NOMO-1 treated with dmso at 0.1 percent for 144 hours (cell line): ENCODE data around the gene ZNF280A.
A peak's percentile ranks its signal among the peaks of the same experiment; 100 is the strongest.
"Not testable (repeated sequence)": the region's sequence is repeated elsewhere in the genome, so short reads cannot be mapped to it uniquely, and the experiment has no call there.

Experiments used
- DNase-seq: peaks from one replicate; lab custom pipeline; 2025; ENCODE audit not compliant: unreplicated experiment; lab: John Stamatoyannopoulos, UW

The ZNF280A gene

DNA sequence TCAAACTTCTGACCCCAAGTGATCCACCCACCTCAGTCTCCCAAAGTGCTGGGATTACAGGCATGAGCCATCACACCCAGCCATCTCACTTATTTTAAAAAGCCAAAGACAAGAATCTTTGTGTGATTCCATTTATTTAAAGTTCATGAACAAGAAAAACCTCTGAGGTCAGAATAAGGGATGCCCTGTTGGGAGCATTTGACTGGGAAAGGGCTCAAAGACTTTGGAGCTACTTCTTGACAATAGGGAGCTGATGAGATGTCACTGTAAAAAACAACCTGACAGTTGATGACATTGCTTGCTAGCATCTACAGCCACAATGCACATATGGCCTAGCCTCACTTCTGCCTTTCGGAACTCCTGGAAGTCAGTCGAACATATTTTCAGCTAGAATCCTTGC lies 6.5 kb downstream of the ZNF280A start:
- DNase-seq = no peak

DNA sequence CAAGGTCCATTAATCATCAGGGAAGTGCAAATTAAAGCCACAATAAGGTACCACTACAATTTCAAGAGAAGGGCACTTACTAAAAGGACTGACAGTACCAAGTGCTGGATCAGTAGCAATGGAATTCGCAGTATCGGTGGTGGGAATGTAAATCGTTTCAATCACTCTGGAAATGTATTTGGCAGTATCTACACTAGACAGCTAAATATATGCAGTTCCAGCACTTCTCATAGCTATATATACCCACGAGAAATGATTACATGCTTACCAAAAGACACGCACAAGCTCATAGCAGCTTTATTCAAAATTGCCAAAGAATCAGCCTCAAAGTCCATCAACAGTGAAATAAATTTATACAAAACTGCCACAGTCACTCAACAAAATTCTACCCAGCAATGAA lies 7.1 kb downstream of the ZNF280A start:
- DNase-seq = no peak

DNA sequence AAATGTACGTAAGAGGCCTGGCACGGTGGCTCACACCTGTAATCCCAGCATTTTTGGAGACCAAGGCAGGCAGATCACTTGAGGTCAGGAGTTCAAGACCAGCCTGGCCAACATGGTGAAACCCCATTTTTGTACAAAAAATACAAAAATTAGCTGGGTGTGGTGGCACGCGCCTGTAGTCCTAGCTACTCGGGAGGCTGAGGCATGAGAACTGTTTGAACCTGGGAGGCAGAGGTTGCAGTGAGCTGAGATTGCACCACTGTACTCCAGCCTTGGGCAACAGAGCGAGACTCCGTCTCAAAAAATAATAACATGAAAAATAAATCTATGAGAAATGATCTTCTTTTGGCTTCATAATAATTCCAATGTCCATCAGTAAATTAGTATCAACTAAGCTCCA lies 9.2 kb downstream of the ZNF280A start:
- not testable (repeated sequence) for DNase-seq

DNA sequence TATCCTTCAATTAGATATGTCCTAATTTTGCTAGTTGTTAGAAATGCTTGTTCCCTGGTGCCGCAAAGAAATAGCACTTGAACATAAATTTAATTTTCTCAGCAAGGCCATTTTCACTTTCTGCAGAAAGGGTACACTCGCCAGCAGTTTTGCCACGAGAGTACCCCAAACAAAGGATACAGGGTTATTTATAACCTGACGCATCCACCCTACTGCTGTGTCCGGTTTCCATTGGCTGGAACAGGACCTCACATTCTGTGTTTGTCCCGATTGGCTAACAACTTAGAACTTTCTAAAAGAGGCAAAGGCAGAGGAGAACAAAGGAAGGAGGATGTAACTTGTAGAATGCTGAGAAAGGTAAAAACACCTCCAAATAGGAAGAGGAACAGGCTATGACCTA lies 10.2 kb downstream of the ZNF280A start:
- DNase-seq = not testable (repeated sequence)

DNA sequence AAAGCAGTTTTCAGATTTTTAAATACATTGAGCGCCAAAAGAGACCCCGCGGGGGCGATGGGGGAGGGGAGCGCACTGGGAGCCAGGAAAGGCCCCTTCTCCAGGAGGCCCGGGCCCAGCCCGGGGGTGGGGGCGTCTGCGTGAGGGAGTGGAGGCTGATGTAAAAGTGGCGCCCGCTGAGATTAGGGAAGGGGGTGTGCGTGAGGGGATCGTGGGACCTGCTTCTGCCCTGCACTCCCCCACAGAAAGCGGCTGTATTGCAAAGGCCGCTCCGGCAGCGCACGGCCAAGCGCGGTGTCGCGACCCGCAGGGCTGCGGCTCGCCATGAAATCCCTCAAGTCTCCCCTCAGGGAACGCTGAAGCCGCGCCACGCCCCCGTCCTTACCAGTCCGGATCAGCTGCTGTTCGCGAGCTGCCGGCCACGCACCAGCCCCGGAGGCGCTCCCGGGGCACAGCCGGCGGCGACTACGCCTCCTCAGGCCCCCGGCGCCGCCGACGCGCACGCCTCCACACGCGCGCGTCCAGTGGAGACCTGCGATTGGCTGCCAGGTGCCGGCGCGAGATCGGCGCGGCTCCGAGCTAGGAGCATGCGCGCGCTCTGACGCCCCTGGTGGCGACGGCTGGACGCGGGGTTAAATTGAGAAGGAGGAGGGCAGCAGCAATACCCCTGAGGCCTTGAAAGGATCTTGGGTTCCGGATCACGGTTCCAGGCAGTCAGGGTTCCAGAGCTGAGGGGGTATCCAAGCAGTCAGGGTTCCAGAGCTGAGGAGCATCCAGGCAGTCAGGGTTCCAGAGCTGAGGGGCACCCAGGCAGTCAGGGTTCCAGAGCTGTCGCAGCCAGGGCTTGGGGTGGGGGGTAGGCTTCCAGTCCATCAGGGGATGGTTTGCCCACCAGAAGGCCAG lies 11.5 kb downstream of the ZNF280A start, which contains the start of gene ZNF280B:
Gene ZNF280B (minus strand): TSS at position 469 of the 903 bp plus-strand sequence. CDS start 19,344 bp downstream, outside the sequence.
- peak; percentile 73 for DNase-seq

DNA sequence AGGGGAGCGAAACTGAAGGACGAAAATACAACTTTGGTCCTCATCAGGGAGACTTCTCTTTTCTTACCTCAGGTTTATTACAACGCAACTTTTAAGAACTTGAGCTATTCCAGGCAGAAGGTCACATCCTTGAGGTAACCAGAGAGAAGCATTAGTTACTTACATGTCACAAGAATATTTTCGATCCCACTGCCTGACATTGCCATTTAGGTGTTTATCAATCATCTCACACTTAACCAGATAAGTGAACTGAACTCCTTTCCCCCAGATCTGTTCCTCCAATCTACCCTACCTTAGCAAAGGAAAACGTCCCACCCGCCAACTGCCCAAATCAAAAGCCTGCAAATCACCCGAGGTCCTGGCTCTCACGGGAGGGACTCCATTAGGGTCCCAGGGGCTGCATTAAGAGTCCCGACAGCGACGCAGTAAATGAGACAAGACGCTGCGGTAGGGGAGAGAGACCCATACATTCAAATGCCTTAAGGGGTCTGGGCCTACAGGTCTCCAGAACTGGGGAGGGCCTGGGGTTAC lies 12.3 kb downstream of the ZNF280A start:
- no peak for DNase-seq

DNA sequence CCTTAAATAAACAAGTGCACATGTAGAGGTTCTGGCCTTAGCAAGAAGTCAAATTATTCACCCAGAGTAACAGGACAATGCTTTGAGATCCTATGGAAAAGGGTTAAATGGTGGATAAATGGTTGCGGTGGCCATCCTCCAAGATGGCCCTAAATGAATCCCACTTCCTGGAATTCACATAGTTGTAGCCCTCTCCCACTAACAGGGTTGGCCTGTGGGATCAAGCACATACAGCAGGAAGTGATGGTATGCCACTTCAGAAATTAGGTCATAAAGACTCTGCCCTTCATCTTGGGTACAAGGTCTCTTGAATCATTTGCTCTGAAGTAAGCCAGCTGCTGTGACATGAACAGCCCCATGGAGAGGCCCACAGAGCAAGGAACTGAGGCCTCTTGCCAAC lies 13.3 kb downstream of the ZNF280A start:
- no peak for DNase-seq

DNA sequence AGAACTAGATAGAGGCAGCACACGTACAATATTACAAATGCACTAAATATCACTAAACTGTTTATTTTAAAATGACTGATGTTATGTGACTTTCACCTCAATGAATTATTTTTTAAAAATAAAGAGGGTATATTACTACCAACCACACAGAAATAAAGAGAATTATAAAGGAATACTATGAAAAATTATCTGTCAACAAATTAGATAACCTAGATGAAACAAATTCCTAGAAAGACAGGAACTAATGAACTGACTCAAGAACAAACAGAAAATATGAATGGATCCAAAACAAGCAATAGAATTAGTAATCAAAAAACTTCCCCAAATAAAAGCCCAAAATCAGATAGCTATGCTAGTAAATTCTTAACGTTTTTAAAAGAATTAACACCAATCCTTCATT lies 21.8 kb downstream of the ZNF280A start:
- DNase-seq = no peak

DNA sequence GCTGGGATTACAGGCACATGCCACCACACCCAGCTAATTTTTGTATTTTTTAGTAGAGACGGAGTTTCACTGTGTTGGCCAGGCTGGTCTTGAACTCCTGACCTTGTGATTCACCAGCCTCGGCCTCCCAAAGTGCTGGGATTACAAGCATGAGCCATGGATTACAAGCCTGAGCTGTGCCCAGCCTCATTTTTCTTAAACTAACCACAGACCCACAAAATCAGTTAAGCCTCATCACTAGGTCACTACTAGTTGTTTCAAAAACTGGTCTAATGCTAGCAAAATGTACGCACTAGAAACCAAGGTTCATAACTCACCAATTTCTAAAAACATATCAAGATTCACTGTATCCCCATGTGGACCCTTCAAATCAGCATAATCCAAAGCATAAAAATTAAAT lies 28.5 kb downstream of the ZNF280A start:
- DNase-seq = not testable (repeated sequence)

DNA sequence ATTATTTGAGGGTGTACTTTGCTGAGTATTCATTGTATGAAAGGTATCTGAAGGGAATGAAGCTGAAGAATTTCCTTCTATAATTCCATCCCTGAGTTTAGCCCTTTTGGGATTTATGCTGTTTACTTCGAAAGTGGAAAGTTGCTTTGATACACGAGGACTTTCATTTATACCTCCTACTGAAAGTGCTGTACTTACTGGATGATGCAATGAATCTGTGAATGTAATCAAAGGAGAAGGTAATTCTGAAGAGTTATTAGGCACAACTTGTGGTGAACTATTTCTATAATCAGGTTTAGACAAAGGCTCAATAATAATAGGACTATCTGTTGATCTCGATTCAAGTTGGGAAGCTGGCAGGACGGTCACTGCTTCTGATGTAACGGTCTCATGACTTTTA lies 31.3 kb downstream of the ZNF280A start:
- DNase-seq = no peak

DNA sequence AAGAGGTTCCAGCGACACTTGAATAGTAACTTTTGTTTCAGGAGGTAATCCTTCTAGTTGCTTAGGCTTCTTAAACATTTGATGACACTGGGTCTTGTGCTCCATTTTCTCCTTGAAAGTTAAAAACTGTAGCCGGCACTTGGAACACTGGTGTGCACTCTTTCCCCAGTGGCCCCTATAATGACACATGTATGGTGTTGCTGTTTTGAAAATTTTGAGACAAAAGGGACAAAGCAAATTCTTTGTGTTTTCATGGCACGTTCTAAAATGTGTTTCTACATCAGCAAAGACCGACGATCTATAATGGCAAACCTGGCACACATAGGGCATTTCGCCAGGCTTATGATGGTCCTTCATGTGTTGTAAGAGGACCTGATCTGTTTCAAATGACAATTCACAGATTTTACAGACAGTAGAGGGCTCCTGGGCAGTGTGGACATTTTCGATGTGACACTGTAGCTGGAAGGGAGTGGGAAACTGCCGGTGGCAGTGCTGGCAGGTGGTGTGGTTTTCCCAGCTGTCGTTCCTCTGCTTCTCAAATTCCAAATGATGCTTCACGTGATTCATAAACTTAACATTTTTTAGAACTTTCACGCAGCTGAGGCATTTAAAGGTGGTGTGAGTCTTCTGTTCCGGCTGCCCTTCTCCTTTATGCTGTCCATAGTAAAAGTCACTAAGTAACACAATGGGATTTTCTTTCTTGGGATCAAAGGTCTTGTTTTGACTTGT lies 32.0 kb downstream of the ZNF280A start:
- no peak for DNase-seq

DNA sequence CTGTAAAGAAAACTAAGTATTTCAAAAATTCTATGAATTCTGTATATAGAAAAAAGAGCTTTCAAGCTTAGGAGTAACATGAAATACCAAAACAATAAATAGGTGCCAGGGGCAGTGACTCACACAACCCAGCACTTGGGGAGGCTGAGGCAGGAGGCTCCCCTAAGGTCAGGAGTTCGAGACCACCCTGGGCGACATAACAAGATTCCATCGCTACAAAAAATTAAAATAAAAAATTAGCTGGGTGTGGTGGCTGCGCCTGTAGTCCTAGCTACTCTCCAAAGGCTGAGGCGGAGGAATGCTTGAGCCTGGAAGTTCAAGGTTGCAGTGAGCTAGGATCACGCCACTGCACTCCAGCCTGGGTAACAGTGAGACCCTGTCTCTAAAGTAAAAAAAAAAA lies 33.0 kb downstream of the ZNF280A start:
- DNase-seq = no peak

DNA sequence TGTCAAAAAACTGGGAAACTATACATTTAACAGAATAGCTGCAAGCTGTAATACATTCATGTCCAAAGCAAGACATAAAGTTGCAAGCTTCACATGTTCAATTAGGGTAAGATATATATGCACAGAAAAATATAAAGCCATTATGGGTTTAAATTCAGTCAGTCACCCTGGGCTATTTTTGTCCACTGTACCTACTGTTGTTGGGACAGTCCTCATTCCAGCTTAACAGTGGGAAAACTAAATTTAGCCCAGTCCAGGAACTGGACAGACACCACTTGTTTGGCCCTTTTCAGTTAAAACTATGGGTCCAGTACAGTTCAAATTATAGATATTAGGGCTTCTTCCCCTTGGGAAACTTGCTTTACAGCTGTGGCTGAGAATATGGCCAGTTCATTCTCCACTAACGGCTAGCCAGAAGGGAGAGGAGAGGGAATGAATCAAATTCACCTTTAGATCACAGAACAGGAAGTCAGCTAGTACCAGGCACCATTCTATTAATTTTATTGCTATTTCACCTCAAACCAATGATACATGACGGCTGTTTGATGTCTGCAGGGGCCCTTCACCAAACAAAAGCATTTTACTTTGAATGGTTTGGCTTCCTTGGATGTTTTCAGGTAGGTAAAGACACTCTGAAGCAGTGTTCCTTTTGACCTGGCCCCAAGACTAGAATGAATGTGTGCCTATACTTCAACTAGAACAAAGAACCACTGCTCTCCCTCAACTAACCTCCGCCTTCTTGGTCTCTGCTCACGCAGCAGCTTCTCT lies 33.8 kb downstream of the ZNF280A start:
- no peak for DNase-seq

DNA sequence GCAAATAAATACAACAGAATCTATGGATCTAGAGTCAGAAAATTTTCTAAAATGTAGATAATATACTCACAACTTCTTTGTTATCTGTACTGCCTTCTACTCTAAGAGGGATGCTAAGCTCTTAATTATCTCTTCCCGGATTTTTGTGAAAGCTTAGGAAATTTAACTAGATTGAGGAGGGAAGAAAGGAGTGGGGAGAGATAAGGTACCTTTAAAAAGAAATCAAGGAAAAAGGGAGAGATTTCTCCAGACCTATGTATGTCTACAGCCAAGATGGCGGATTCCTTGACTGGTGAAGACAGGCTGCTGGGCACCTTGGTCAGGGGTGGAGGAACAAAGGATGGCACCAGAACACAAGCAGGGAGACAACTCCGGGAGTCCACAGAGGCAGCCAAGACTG lies 34.5 kb downstream of the ZNF280A start:
- no peak for DNase-seq

DNA sequence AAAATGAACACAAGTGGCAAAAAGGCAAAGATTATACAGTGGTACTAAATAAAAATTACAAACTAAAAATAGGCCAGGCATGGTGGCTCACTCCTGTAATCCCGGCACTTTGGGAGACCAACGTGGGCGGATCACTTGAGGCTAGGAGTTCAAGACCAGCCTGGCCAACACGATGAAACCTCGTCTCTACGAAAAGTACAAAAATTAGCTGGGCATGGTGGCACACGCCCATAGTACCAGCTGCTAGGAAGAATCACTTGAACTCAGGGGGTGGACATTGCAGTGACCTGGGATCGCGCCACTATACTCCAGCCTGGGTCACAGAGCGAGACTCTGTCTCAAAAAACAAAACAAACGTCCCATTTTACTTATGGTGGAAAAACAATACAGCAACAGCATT lies 36.0 kb downstream of the ZNF280A start:
- no peak for DNase-seq

DNA sequence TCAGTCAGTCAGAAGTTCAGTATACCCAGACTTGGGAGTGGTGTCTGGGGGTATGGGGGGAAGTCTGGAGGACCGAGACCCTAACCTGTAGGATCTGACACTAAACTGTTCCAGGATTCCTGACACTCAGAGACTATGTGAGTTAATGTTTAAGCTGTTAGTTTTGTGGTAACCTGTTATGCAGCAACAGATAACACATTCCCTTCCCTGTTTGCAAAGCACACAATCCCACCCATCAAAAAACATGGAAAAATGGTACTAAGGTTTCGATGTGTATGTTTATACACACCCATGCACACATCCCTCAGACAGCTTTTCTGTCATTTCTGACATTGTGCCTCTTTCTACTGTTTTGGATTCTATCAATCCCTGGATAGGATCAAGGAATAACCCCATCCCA lies 39.1 kb downstream of the ZNF280A start:
- DNase-seq = no peak

DNA sequence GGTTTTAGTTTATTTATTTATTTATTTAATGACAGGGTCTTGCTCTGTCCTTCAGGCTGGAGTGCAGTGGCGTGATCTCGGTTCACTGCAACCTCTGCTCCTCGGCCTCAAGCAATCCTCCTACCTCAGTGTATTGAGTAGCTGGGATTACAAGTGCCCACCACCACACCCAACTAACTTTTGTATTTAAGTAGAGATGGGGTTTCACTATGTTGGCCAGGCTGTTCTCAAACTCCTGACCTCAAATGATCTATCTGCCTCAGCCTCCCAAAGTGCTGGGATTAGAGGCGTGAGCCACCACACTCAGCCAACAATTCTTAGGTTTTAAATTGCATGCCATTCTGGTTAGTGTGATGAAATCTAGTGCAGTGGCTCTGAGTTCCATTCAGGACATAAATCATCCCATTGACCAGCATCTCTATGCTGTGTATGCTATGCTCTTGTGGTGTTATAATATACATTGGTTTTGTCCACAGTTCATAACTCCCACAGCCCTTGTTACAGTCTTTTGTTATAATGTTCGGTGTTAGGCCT lies 40.0 kb downstream of the ZNF280A start:
- no peak for DNase-seq

DNA sequence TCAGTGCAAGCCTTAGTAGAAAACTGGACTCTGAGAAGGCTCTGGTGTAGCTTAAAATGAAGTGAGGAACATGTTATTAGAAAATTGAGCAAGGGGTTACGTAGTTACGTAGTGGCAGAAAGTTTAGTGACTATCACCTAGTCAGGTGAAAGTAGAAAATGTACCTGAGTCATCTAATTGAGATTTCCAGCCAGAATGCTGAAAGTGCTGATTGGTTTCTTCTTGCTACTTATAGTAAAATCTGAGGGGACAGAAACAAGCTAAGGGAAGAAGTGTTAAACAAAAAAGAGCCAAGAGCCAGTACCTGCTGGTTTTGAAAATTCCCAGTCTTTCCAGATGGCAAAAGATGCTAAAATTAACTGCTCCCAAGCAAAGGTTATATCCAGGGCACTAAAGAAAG lies 41.0 kb downstream of the ZNF280A start:
- DNase-seq = no peak

DNA sequence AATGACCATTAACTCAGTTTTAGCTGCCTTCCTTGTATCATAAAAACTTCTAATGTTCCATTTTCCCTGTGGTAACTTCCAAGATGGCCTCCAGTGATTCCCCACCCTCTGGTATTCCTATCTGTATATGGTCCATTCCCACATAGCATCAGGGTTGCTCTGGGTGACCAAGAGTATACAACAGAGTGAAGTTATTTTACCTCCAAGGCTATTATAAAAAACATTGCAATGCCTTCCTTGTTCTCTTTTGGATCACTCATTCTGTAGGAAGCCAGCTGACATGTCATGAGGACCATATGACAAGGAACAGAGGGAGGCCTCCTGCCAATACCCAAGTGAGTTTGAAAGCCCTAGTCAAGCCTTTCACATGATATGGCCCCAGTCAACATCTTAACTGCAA lies 41.6 kb downstream of the ZNF280A start:
- no peak for DNase-seq

DNA sequence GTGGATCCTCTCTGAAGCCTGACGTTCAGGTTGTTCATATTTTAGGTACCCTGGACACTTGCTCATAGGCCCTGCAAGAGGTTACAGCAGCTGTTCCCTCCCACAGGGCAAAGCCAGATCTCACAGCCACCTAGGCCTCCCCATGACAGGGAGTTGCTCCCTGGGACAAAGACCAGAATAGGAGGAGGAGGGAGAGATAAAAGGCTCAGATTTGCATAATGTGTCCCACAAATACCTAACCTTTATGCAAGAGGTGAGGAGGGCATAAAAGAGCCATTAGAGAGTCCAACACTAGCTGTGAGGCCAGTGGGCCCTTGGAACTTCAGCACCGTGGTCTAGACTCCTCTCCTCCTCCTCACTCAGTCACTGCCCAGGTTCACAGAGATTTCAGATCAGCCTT lies 45.3 kb downstream of the ZNF280A start:
- no peak for DNase-seq

DNA sequence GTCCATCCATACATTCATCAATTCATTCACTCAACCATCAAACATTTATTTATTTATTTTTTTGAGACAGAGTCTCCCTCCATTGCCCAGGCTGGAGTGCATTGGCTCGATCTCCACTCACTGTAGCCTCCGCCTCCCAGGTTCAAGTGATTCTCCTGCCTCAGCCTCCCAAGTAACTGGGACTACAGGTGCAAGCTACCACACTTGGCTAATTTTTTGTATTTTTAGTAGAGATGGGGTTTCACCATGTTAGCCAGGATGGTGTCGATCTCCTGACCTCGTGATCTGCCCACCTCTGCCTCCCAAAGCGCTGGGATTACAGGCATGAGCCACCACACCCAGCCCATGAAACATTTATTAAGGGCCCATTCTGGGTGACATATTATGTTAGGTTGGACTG lies 49.0 kb downstream of the ZNF280A start:
- not testable (repeated sequence) for DNase-seq
